Lower lobe of right lung (tissue), 2 donors: ENCODE measurements around the gene AGXT. TPM values are rescaled to one million over a fixed set of nuclear protein-coding genes. Genes with fewer than 3 reads are reported as not detected.

Experiments
- ATAC-seq, 2 donors: fragments of 200-7000 bp; cut with Tn5 transposase; one replicate each; pipeline ENCODE4 v1.9.1; 2020 to 2022; ENCODE audit warnings: mild to moderate bottlenecking in 2 of 2, moderate library complexity in 2 of 2
- DNase-seq: peaks from one replicate; pipeline ENCODE4 v3.0.0-alpha.2; 2020
- H3K27ac ChIP-seq: fragments of 200-600 bp; one replicate; pipeline ENCODE4 v1.8.0; 2022
- H3K27me3 ChIP-seq: fragments of 200-600 bp; one replicate; pipeline ENCODE4 v1.8.0; 2022; ENCODE audit warnings: low read depth
- H3K36me3 ChIP-seq: fragments of 200-600 bp; one replicate; pipeline ENCODE4 v1.8.0; 2022; ENCODE audit warnings: mild to moderate bottlenecking
- H3K4me1 ChIP-seq: fragments of 200-600 bp; one replicate; pipeline ENCODE4 v1.8.0; 2022
- H3K4me3 ChIP-seq: fragments of 200-600 bp; one replicate; pipeline ENCODE4 v1.8.0; 2022; ENCODE audit warnings: mild to moderate bottlenecking
- H3K9me3 ChIP-seq: fragments of 200-600 bp; one replicate; pipeline ENCODE4 v1.8.0; 2022
- intact Hi-C: fragments of 100-400 bp; cut with DNase I; formaldehyde crosslinking; loops from one replicate; pipeline ENCODE4 v1.11.0; 2022
- total RNA-seq: library from RNA; stranded (reverse); fragmentation: NEBNext Ultra II Directional; extraction: Animal tissue kit (Norgen Biotek cat#: 25700); gene quantifications from one replicate; pipeline ENCODE4 v1.2.1, GENCODE V29; 2021
- TF ChIP-seq, protein P1 (sequence below): fragments of 200-600 bp; IDR thresholded peaks from one replicate; pipeline ENCODE4 v1.8.0; 2022; ENCODE audit warnings: antibody characterized with exemption, mild to moderate bottlenecking
- donor health status: DM: no; HTN: yes; CAD: no; lungs with severe emphysema.

AGXT gene
- total RNA-seq, 1 donor from 2014 or later = not detected

DNA sequence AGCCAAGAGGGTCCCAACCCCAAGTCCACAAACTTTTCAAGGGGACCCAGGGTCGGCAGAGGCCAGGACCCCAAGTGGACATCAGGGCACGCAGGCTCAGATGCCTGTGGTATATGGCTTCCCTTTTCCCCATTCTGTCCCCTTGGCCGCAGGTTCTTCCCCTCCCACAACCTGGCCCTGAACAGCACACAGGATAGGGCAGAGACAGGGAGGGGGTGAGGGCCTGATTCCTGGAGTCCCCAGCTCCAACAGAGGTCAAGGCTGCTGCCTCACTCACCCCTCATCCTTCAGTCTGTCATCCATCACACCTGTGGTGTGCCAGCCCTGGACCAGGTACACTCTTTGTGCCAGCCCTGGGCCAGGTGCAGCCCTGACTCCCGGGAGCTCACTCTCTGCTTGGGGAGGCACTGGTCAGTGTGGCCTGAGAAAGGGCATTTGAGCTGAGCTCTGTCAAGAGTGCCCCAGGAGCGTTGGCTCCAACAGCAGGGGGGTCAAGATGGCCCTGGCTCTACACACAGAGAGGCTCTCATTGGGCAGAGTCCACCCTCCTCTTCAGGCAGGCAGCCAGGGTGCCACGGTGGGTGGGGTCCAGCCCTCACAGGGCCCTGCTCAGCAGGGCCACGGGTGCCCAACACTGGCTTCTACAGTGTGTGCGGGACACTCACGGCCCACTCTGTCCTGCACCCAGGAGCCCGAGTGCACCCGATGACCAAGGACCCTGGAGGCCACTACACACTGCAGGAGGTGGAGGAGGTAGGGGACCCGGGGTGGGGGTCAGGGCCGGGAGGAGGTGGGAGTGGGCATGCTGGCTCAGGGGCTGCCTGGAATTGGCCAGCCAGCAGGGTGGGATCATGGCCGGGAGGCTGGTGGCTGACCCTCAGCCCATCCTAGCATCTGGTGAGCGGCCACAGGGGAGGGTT is 1.6 kb downstream of the AGXT start:
- intact Hi-C loops = no loop called here
- DNase-seq = no peak
- TF ChIP-seq, protein P1, sequence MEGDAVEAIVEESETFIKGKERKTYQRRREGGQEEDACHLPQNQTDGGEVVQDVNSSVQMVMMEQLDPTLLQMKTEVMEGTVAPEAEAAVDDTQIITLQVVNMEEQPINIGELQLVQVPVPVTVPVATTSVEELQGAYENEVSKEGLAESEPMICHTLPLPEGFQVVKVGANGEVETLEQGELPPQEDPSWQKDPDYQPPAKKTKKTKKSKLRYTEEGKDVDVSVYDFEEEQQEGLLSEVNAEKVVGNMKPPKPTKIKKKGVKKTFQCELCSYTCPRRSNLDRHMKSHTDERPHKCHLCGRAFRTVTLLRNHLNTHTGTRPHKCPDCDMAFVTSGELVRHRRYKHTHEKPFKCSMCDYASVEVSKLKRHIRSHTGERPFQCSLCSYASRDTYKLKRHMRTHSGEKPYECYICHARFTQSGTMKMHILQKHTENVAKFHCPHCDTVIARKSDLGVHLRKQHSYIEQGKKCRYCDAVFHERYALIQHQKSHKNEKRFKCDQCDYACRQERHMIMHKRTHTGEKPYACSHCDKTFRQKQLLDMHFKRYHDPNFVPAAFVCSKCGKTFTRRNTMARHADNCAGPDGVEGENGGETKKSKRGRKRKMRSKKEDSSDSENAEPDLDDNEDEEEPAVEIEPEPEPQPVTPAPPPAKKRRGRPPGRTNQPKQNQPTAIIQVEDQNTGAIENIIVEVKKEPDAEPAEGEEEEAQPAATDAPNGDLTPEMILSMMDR = no peak
- H3K9me3 ChIP-seq = no peaks in the 10 kb centered on the region
- no peaks in the 10 kb centered on the region for H3K36me3 ChIP-seq
- no peaks in the 10 kb centered on the region for H3K27me3 ChIP-seq
- no peak overlapping the region for H3K27ac ChIP-seq
- H3K4me1 ChIP-seq = no peaks in the 10 kb centered on the region
- H3K4me3 ChIP-seq = no peak overlapping the region
- no peak for ATAC-seq

DNA sequence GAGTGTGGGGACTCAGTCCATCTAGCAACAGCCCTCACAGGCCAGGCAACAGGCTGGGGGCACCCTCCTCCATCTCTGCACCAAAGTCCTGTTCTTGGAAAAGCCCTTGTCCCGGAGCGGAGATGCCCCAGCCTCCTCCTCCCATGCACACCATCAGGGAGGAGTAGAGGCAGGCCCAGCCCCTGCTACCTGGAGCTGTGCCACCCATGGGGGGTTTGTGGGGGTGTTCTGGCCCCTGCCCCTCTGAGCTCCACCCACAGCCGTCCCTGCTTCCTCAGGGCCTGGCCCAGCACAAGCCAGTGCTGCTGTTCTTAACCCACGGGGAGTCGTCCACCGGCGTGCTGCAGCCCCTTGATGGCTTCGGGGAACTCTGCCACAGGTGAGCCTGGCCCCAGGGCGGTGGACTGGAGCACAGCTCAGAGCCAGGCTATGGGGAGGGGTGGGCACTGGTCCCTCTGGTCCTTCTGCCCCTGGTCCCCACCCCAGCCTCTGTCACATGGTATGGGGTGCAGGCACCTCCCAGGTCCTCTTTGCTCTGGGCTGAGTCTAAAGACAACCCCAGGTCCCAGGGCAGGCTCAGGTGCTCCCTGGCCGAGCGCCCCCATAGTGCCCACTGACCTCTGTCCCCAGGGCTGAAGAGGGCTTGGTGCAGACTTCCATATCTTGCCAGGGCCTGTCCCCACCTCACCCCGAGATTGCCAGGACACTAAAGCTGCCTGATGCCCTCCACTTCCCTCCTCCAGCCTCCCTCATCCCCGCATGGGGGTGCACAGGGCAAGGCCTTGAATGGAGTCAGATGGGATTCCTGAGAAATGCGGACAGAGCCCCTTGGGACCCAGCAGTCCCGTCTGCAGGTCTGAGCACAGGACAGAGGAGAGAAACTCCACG is 2.7 kb downstream of the AGXT start:
- Histone ChIP-seq H3K27me3 (no peaks in the 10 kb centered on the region), H3K4me1 (no peaks in the 10 kb centered on the region), H3K27ac (no peak overlapping the region), H3K36me3 (no peaks in the 10 kb centered on the region), H3K4me3 (no peak overlapping the region), H3K9me3 (no peaks in the 10 kb centered on the region)
- DNase-seq (peak; percentile 37), ATAC-seq (no peak)
- TF ChIP-seq, protein P1 = no peak
- intact Hi-C loops = no loop called here

DNA sequence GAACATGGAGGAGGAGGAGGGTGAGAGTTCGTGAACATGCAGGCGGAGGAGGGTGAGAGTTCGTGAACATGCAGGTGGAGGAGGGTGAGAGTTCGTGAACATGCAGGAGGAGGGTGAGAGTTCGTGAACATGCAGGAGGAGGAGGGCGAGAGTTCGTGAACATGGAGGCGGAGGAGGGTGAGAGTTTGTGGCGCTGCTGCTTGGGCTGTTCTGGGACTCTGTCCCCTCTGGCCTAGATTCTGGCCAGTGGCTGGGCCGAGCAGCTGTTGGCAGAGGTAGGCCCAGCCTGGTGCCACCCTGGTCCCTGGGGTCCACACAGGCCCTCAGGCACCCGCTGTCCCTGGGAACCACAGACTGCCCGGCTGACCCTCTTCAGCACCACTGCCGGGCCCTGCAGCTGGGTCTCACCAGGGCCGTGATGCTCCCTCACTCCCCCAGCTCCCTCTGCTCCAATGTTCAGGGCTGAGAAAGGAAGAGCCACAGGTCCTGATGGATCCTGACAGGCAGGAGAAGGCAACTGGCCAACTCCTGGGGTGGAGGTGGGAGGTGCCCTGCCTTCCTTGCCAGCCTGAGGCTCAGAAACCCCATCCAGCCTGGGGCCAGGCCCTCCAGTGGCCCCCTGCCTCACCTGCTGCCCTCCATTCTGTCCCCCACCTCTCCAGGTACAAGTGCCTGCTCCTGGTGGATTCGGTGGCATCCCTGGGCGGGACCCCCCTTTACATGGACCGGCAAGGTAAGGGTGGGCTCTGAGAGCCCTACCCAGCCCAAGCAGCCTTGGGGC is 3.9 kb downstream of the AGXT start:
- Histone ChIP-seq H3K36me3 (no peaks in the 10 kb centered on the region), H3K4me3 (no peak overlapping the region), H3K9me3 (no peaks in the 10 kb centered on the region), H3K27ac (no peak overlapping the region), H3K4me1 (no peaks in the 10 kb centered on the region), H3K27me3 (no peaks in the 10 kb centered on the region)
- ATAC-seq (no peak), DNase-seq (peak; percentile 48)
- TF ChIP-seq, protein P1 = no peak
- intact Hi-C loops = no loop called here

DNA sequence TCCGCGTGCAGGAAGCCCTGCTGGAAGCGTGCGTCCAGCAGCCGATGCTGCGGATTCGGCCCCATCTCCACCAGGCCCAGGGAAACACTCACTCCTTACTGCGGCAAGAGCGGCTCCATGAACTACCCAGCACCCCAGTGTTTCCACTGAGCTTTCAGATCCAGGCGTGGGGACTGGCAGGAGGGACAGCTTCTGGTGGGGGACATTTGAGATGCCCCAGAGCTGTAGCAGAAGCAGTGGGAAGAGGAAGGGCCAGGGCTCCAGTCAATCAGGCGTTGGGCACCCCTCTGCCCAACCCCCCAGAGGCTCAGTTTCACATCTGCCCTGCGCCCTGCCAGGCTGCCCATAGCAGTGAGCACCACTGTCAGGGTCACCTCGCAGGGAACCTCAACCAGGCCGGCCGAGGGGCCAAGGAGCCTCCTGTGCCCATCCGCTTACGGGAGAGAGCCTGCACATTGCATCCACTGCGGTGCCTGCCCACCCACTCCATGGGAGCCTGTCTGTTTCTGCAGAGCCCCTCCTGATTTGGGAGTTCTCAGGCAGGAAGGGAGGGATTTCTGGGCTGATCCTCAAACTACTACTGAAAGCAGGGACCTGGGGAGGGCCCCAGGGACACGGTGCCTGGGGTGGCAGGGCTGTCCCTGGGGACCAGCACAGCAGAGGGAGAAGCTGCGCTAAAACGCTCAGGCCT is 4.6 kb downstream of the AGXT start:
- no peak for ATAC-seq
- intact Hi-C loops = no loop called here
- H3K4me3 ChIP-seq = no peak overlapping the region
- no peaks in the 10 kb centered on the region for H3K27me3 ChIP-seq
- TF ChIP-seq, protein P1 = no peak
- no peaks in the 10 kb centered on the region for H3K9me3 ChIP-seq
- H3K4me1 ChIP-seq = no peaks in the 10 kb centered on the region
- DNase-seq = peak; percentile 43
- no peaks in the 10 kb centered on the region for H3K36me3 ChIP-seq
- no peak overlapping the region for H3K27ac ChIP-seq
